Activated T-helper 1 cell treated with anti-CD3 and anti-CD28 coated beads, Interleukin-12 subunit alpha, Interleukin-12 subunit beta, Interleukin-2, Interleukin-4 antibody, amounts not matched to agents 30 ng/mL and 10 ng/mL and 1 ng/mL, durations not matched to agents 14 hours and 24 hours and 36 hours (primary cell): ENCODE results near the gene ACKR1. TPM values are rescaled to one million over a fixed set of nuclear protein-coding genes. Genes with fewer than 3 reads are reported as not detected.

Experiments used
- DNase-seq: peaks from one replicate; pipeline ENCODE4 v3.0.0; 2021; ENCODE audit warnings: low spot score
- H3K27ac Mint-ChIP-seq: one replicate; pipeline ENCODE4 v1.8.0; 2021; ENCODE audit warnings: mild to moderate bottlenecking, mixed read lengths
- H3K27me3 Mint-ChIP-seq: one replicate; pipeline ENCODE4 v1.8.0; 2022; ENCODE audit warnings: mild to moderate bottlenecking, moderate library complexity, mixed read lengths; ENCODE audit not compliant: insufficient read depth
- H3K36me3 Mint-ChIP-seq: one replicate; pipeline ENCODE4 v1.8.0; 2021; ENCODE audit warnings: low read depth, mixed read lengths
- H3K4me1 Mint-ChIP-seq: one replicate; pipeline ENCODE4 v1.8.0; 2021; ENCODE audit warnings: low read depth, mixed read lengths
- H3K4me3 Mint-ChIP-seq: one replicate; pipeline ENCODE4 v1.8.0; 2021; ENCODE audit warnings: mild to moderate bottlenecking, moderate library complexity, mixed read lengths
- H3K9me3 Mint-ChIP-seq: one replicate; pipeline ENCODE4 v1.8.0; 2021; ENCODE audit warnings: mixed read lengths
- intact Hi-C: fragments of 100-400 bp; cut with micrococcal nuclease; formaldehyde crosslinking; loops from one replicate; pipeline ENCODE4 v1.15.1; 2024
- total RNA-seq: library from RNA; stranded (reverse); gene quantifications from 2 replicates; pipeline ENCODE4 v1.2.3, GENCODE V29; 2022

ACKR1 gene
- total RNA-seq, 1 donor from 2014 or later, result not detected

GRCh38 chr1:159175571-159175970 lies 29.1 kb upstream of the ACKR1 start:
- Mint-ChIP-seq H3K9me3 (no peaks in the 10 kb centered on the region), H3K36me3 (no peaks in the 10 kb centered on the region), H3K4me3 (no peak overlapping the region), H3K27me3 (peaks cover 26% of the 10 kb centered on the region), H3K4me1 (no peaks in the 10 kb centered on the region), H3K27ac (no peak overlapping the region)
- no peak for DNase-seq
- intact Hi-C loops, result no loop called here

GRCh38 chr1:159177272-159177907 lies 27.3 kb upstream of the ACKR1 start:
- H3K36me3 Mint-ChIP-seq, result no peaks in the 10 kb centered on the region
- H3K27ac Mint-ChIP-seq, result no peak overlapping the region
- intact Hi-C loops, result no loop called here
- no peaks in the 10 kb centered on the region for H3K9me3 Mint-ChIP-seq
- peak; percentile 2 for DNase-seq
- H3K4me3 Mint-ChIP-seq, result no peak overlapping the region
- peaks cover 20% of the 10 kb centered on the region for H3K27me3 Mint-ChIP-seq
- no peaks in the 10 kb centered on the region for H3K4me1 Mint-ChIP-seq

- intact Hi-C loops, result no loop called here
Observed at GRCh38 chr1:159179906-159180305, 24.8 kb upstream of the ACKR1 start.

GRCh38 chr1:159180516-159180915 lies 24.2 kb upstream of the ACKR1 start:
- intact Hi-C loops, result no loop called here

More at GRCh38 chr1:159179906-159180305, 24.8 kb upstream of the ACKR1 start:
- Mint-ChIP-seq H3K27ac (no peak overlapping the region), H3K27me3 (peaks cover 13% of the 10 kb centered on the region), H3K4me1 (no peaks in the 10 kb centered on the region), H3K36me3 (no peaks in the 10 kb centered on the region), H3K4me3 (no peak overlapping the region), H3K9me3 (no peaks in the 10 kb centered on the region)
- no peak for DNase-seq

GRCh38 chr1:159181328-159182024 lies 23.2 kb upstream of the ACKR1 start:
- intact Hi-C loops, result no loop called here
- DNase-seq, result no peak
- Mint-ChIP-seq H3K9me3 (no peaks in the 10 kb centered on the region), H3K36me3 (no peaks in the 10 kb centered on the region), H3K4me3 (no peak overlapping the region), H3K27me3 (peaks cover 16% of the 10 kb centered on the region), H3K4me1 (no peaks in the 10 kb centered on the region), H3K27ac (no peak overlapping the region)

More at GRCh38 chr1:159180516-159180915, 24.2 kb upstream of the ACKR1 start:
- H3K27me3 Mint-ChIP-seq, result peaks cover 13% of the 10 kb centered on the region
- no peak overlapping the region for H3K27ac Mint-ChIP-seq
- H3K9me3 Mint-ChIP-seq, result no peaks in the 10 kb centered on the region
- DNase-seq, result no peak
- H3K4me3 Mint-ChIP-seq, result no peak overlapping the region
- no peaks in the 10 kb centered on the region for H3K4me1 Mint-ChIP-seq
- no peaks in the 10 kb centered on the region for H3K36me3 Mint-ChIP-seq

- DNase-seq, result no peak
- Mint-ChIP-seq H3K27me3 (peaks cover 38% of the 10 kb centered on the region), H3K4me1 (no peaks in the 10 kb centered on the region), H3K9me3 (no peaks in the 10 kb centered on the region), H3K4me3 (no peak overlapping the region), H3K36me3 (no peaks in the 10 kb centered on the region), H3K27ac (no peak overlapping the region)
- intact Hi-C loops, result no loop called here
Observed at GRCh38 chr1:159184201-159184600, 20.5 kb upstream of the ACKR1 start.

GRCh38 chr1:159185121-159185520 lies 19.6 kb upstream of the ACKR1 start:
- intact Hi-C loops, result no loop called here
- Mint-ChIP-seq H3K36me3 (no peaks in the 10 kb centered on the region), H3K4me3 (no peak overlapping the region), H3K27me3 (peaks cover 38% of the 10 kb centered on the region), H3K4me1 (no peaks in the 10 kb centered on the region), H3K9me3 (no peaks in the 10 kb centered on the region), H3K27ac (no peak overlapping the region)
- DNase-seq, result no peak

- Mint-ChIP-seq H3K27me3 (peaks cover 40% of the 10 kb centered on the region), H3K27ac (no peak overlapping the region), H3K9me3 (no peaks in the 10 kb centered on the region), H3K36me3 (no peaks in the 10 kb centered on the region), H3K4me1 (no peaks in the 10 kb centered on the region), H3K4me3 (no peak overlapping the region)
- DNase-seq, result no peak
- intact Hi-C loops, result no loop called here
Observed at GRCh38 chr1:159187033-159187432, 17.6 kb upstream of the ACKR1 start.

- Mint-ChIP-seq H3K4me1 (no peaks in the 10 kb centered on the region), H3K27ac (no peak overlapping the region), H3K36me3 (no peaks in the 10 kb centered on the region), H3K9me3 (no peaks in the 10 kb centered on the region), H3K27me3 (peaks cover 38% of the 10 kb centered on the region), H3K4me3 (no peak overlapping the region)
- no peak for DNase-seq
- intact Hi-C loops, result no loop called here
Observed at GRCh38 chr1:159187647-159188374, 16.9 kb upstream of the ACKR1 start.

GRCh38 chr1:159188375-159188788 lies 16.3 kb upstream of the ACKR1 start:
- Mint-ChIP-seq H3K27ac (no peak overlapping the region), H3K9me3 (no peaks in the 10 kb centered on the region), H3K27me3 (peaks cover 34% of the 10 kb centered on the region), H3K4me1 (no peaks in the 10 kb centered on the region), H3K4me3 (no peak overlapping the region), H3K36me3 (no peaks in the 10 kb centered on the region)
- no peak for DNase-seq
- intact Hi-C loops, result no loop called here

GRCh38 chr1:159190441-159190840 lies 14.2 kb upstream of the ACKR1 start:
- H3K27me3 Mint-ChIP-seq, result peaks cover 34% of the 10 kb centered on the region
- H3K4me3 Mint-ChIP-seq, result no peak overlapping the region
- no peaks in the 10 kb centered on the region for H3K9me3 Mint-ChIP-seq
- intact Hi-C loops, result no loop called here
- H3K27ac Mint-ChIP-seq, result no peak overlapping the region
- DNase-seq, result no peak
- H3K4me1 Mint-ChIP-seq, result no peaks in the 10 kb centered on the region
- H3K36me3 Mint-ChIP-seq, result no peaks in the 10 kb centered on the region

GRCh38 chr1:159196543-159196942 lies 8.1 kb upstream of the ACKR1 start:
- Mint-ChIP-seq H3K27me3 (peaks cover 13% of the 10 kb centered on the region), H3K36me3 (no peaks in the 10 kb centered on the region), H3K4me3 (no peak overlapping the region), H3K27ac (no peak overlapping the region), H3K9me3 (no peaks in the 10 kb centered on the region), H3K4me1 (no peaks in the 10 kb centered on the region)
- intact Hi-C loops, result no loop called here
- no peak for DNase-seq
